PC-3 (cell line): ENCODE measurements around the gene SPARC. TPM values are rescaled to one million over a fixed set of nuclear protein-coding genes. Genes with fewer than 3 reads are reported as not detected.

ENCODE experiments used
- ATAC-seq: fragments of 200-7000 bp; cut with Tn5 transposase; 2 replicates; pipeline ENCODE4 v1.9.1; 2020; ENCODE audit warnings: mild to moderate bottlenecking, moderate library complexity
- BruUV-seq: library from RNA; stranded (reverse); fragments of 400-500 nt; replicated peaks from 2 replicates; lab custom pipeline; 2021; lab: Mats Ljungman, UMichigan
- CTCF ChIA-PET: fragments of 300-600 bp; sonication (Branson Sonifier 250); formaldehyde crosslinking; loops from one replicate; lab custom pipeline; 2022; ENCODE audit warnings: antibody characterized with exemption; lab: Charles Lee
- POLR2A ChIA-PET: fragments of 300-600 bp; sonication (Branson Sonifier 250); formaldehyde crosslinking; loops from one replicate; lab custom pipeline; 2022; ENCODE audit warnings: antibody characterized with exemption; ENCODE audit not compliant: unreplicated experiment; lab: Charles Lee
- DNase-seq: peaks from one replicate; pipeline ENCODE4 v3.0.0-alpha.2; 2015
- H2AFZ ChIP-seq: fragments of 300-600 bp; sonication (generic); 2 replicates; pipeline ENCODE4 v1.6.0; 2016; ENCODE audit warnings: antibody characterized with exemption, low read length
- H3F3A ChIP-seq: fragments of 300-600 bp; sonication (generic); one replicate; pipeline ENCODE4 v1.6.0; 2017; ENCODE audit warnings: antibody characterized with exemption, low read length, control low read depth, mild to moderate bottlenecking; ENCODE audit not compliant: unreplicated experiment
- H3K27ac ChIP-seq: fragments of 300-600 bp; sonication (generic); 2 replicates; pipeline ENCODE4 v1.5.1; 2016; ENCODE audit warnings: mild to moderate bottlenecking, low read length
- H3K27me3 ChIP-seq: fragments of 300-600 bp; sonication (generic); 2 replicates; pipeline ENCODE4 v1.6.1; 2016; ENCODE audit warnings: low read length, mixed read lengths
- H3K36me3 ChIP-seq: fragments of 300-600 bp; sonication (generic); 2 replicates; pipeline ENCODE4 v1.6.1; 2016; ENCODE audit warnings: low read depth, mixed run types, low read length, mixed read lengths
- H3K4me1 ChIP-seq: fragments of 300-600 bp; sonication (generic); 2 replicates; pipeline ENCODE4 v1.5.1; 2016; ENCODE audit warnings: low read length; ENCODE audit not compliant: insufficient read depth
- H3K4me2 ChIP-seq: fragments of 300-600 bp; sonication (generic); 2 replicates; pipeline ENCODE4 v1.6.0; 2016; ENCODE audit warnings: low read length
- H3K4me3 ChIP-seq: fragments of 300-600 bp; sonication (generic); 2 replicates; pipeline ENCODE4 v1.5.1; 2016; ENCODE audit warnings: mild to moderate bottlenecking, low read length, mixed read lengths
- H3K79me2 ChIP-seq: fragments of 300-600 bp; sonication (generic); 2 replicates; pipeline ENCODE4 v1.6.1; 2017; ENCODE audit warnings: low read length, mixed read lengths
- H3K9ac ChIP-seq: fragments of 300-600 bp; sonication (generic); 2 replicates; pipeline ENCODE4 v1.6.0; 2016; ENCODE audit warnings: mild to moderate bottlenecking, low read length
- H3K9me2 ChIP-seq: fragments of 300-600 bp; sonication (generic); replicated peaks from 2 replicates; pipeline ENCODE4 v1.6.1; 2016; ENCODE audit warnings: mixed run types, low read length, mixed read lengths
- H3K9me3 ChIP-seq: fragments of 300-600 bp; sonication (generic); 2 replicates; pipeline ENCODE4 v1.6.1; 2016; ENCODE audit warnings: low read length, mixed read lengths
- H4K20me1 ChIP-seq: fragments of 300-600 bp; sonication (generic); 2 replicates; pipeline ENCODE4 v1.6.1; 2016; ENCODE audit warnings: low read length, mixed read lengths
- EZH2 ChIP-seq: fragments of 300-600 bp; sonication (generic); IDR thresholded peaks from one replicate; pipeline ENCODE4 v1.6.1; 2017; ENCODE audit warnings: antibody characterized with exemption, mild to moderate bottlenecking, low read length; ENCODE audit not compliant: unreplicated experiment
- EZH2phosphoT487 ChIP-seq: fragments of 300-600 bp; sonication (generic); IDR thresholded peaks from 2 replicates; pipeline ENCODE4 v1.6.1; 2018; ENCODE audit warnings: mild to moderate bottlenecking, antibody characterized with exemption, low read length, borderline replicate concordance
- intact Hi-C: fragments of 100-400 bp; cut with micrococcal nuclease; formaldehyde crosslinking; loops from 2 replicates; pipeline ENCODE4 v1.9.0; 2023
- total RNA-seq: library from RNA; depleted of rRNA; stranded (reverse); fragments of >200 nt; gene quantifications from 2 replicates; pipeline ENCODE4 v1.2.3, GENCODE V29; 2014
- TF ChIP-seq, protein P1 (sequence below): fragments of 300-600 bp; sonication (generic); conservative IDR thresholded peaks from 2 replicates; pipeline ENCODE4 v1.5.1; 2017; ENCODE audit warnings: antibody characterized with exemption, low read depth, mild to moderate bottlenecking, low read length

The SPARC gene
- total RNA-seq, 1 experiment from 2014 or later, result 2.7 TPM

DNA sequence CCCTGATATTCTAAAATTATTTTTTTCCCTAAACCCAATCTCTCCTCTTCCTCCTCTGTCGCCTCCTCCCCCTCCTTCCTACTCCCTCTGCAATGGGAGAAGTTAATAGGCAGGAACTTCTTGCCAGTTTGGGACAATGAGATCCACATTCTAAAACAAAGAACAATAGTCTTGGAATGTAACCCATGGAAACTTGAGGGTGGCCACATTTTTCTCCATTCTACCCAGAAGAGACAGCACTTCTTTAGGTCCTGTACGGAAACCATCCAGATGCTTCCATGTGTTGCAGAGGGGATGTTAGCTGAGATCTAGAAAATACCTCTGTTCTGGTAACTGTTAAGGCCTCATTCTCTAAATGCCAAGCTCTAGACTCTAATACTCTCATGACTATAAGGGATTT is 10.0 kb downstream of the SPARC start:
- Histone ChIP-seq H3K36me3 (no peaks in the 10 kb centered on the region), H3K4me1 (peaks cover 22% of the 10 kb centered on the region), H3K27me3 (no peaks in the 10 kb centered on the region), H3K4me3 (no peak overlapping the region), H3K79me2 (no peaks in the 10 kb centered on the region), H3K9ac (no peak overlapping the region), H3K9me3 (no peaks in the 10 kb centered on the region), H3K9me2 (no peaks in the 10 kb centered on the region), H3K4me2 (no peak overlapping the region), H2AFZ (no peak overlapping the region), H4K20me1 (no peaks in the 10 kb centered on the region), H3F3A (no peaks in the 10 kb centered on the region), H3K27ac (peak overlapping the region; percentile 25)
- CTCF ChIA-PET, result no interaction called here
- intact Hi-C loops, result loop anchor here (1.0 kb wide), 1 partner anchor 64 kb away; no protein-coding TSS in a partner anchor
- no peak for TF ChIP-seq EZH2phosphoT487
- TF ChIP-seq EZH2, result no peak
- TF ChIP-seq, protein P1, sequence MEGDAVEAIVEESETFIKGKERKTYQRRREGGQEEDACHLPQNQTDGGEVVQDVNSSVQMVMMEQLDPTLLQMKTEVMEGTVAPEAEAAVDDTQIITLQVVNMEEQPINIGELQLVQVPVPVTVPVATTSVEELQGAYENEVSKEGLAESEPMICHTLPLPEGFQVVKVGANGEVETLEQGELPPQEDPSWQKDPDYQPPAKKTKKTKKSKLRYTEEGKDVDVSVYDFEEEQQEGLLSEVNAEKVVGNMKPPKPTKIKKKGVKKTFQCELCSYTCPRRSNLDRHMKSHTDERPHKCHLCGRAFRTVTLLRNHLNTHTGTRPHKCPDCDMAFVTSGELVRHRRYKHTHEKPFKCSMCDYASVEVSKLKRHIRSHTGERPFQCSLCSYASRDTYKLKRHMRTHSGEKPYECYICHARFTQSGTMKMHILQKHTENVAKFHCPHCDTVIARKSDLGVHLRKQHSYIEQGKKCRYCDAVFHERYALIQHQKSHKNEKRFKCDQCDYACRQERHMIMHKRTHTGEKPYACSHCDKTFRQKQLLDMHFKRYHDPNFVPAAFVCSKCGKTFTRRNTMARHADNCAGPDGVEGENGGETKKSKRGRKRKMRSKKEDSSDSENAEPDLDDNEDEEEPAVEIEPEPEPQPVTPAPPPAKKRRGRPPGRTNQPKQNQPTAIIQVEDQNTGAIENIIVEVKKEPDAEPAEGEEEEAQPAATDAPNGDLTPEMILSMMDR, result no peak
- BruUV-seq, result no TSS peak
- ATAC-seq (peak; percentile 37), DNase-seq (no peak)
- POLR2A ChIA-PET, result interaction anchor here (0.7 kb wide), 1 partner anchor 22 kb away, joined by 3 read pairs; no protein-coding TSS in a partner anchor

DNA sequence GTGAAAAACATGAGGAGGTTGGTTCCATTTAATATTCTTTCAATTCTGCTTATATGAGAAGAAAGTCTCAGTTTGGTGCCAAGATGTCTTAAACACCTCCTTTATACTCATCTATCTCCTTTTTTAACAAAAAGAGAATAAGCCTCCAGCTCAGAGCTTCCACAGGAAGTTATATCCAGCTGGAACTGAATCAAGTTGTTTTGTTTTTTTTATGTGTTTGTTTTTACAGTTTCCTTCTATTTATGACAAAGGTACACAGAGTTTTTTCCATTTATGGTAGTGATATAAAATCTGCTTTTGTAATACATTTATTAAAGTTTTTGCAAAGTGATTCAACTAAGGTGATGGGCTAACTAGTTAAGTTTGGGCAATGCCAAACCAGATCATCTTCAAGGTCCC is 10.4 kb downstream of the SPARC start:
- POLR2A ChIA-PET, result interaction anchor here (0.7 kb wide), 1 partner anchor 23 kb away, joined by 3 read pairs; no protein-coding TSS in a partner anchor
- intact Hi-C loops, result loop anchor here (1.0 kb wide), 1 partner anchor 64 kb away; no protein-coding TSS in a partner anchor
- no peak overlapping the region for H3K4me2 ChIP-seq

More for the DNA sequence above, 10.4 kb downstream of the SPARC start:
- H3K36me3 ChIP-seq, result no peaks in the 10 kb centered on the region
- CTCF ChIA-PET, result no interaction called here
- peak overlapping the region; percentile 25 for H3K27ac ChIP-seq
- H3K27me3 ChIP-seq, result no peaks in the 10 kb centered on the region
- no peaks in the 10 kb centered on the region for H4K20me1 ChIP-seq
- no peak overlapping the region for H3K4me3 ChIP-seq
- BruUV-seq, result no TSS peak
- DNase-seq (peak; percentile 30), ATAC-seq (peak; percentile 37)
- H3K9me3 ChIP-seq, result no peaks in the 10 kb centered on the region
- TF ChIP-seq EZH2, result no peak
- no peak for TF ChIP-seq EZH2phosphoT487
- TF ChIP-seq, protein P1, result no peak
- no peak overlapping the region for H2AFZ ChIP-seq
- no peak overlapping the region for H3K9ac ChIP-seq
- peaks cover 26% of the 10 kb centered on the region for H3K4me1 ChIP-seq
- H3F3A ChIP-seq, result no peaks in the 10 kb centered on the region
- H3K9me2 ChIP-seq, result no peaks in the 10 kb centered on the region
- no peaks in the 10 kb centered on the region for H3K79me2 ChIP-seq
